ENCODE measurements around the gene SEPTIN10.

Gene SEPTIN10

GRCh38 chr2:109531221-109531620, 82.5 kb downstream of the SEPTIN10 start:
- no peak for DNase-seq (ENCODE audit: extremely low read depth, insufficient read length)

GRCh38 chr2:109530712-109531111, 83.1 kb downstream of the SEPTIN10 start:
- H3K4me3 ChIP-seq (replicated peaks; ENCODE audit: low read depth, low read length), result no peak overlapping the region
- H3K27me3 ChIP-seq (replicated peaks; ENCODE audit: control insufficient read depth, insufficient read depth, low read length), result no peaks in the 10 kb centered on the region
- TF ChIP-seq CTCF (IDR thresholded peaks at IDR 0.05; ENCODE audit: insufficient read depth, low read length, poor library complexity, severe bottlenecking), result no peak
- DNase-seq (ENCODE audit: extremely low read depth, insufficient read length), result no peak
- H3K36me3 ChIP-seq (ENCODE audit: control insufficient read depth, insufficient read depth, low read length), result no peaks in the 10 kb centered on the region

More at GRCh38 chr2:109531221-109531620, 82.5 kb downstream of the SEPTIN10 start:
- Histone ChIP-seq H3K36me3 (ENCODE audit: control insufficient read depth, insufficient read depth, low read length) (no peaks in the 10 kb centered on the region), H3K27me3 (replicated peaks; ENCODE audit: control insufficient read depth, insufficient read depth, low read length) (no peaks in the 10 kb centered on the region), H3K4me3 (replicated peaks; ENCODE audit: low read depth, low read length) (no peak overlapping the region)
- TF ChIP-seq CTCF (IDR thresholded peaks at IDR 0.05; ENCODE audit: insufficient read depth, low read length, poor library complexity, severe bottlenecking), result no peak

GRCh38 chr2:109529532-109530449, 84.0 kb downstream of the SEPTIN10 start:
- no peaks in the 10 kb centered on the region for H3K36me3 ChIP-seq (ENCODE audit: control insufficient read depth, insufficient read depth, low read length)
- H3K27me3 ChIP-seq (replicated peaks; ENCODE audit: control insufficient read depth, insufficient read depth, low read length), result no peaks in the 10 kb centered on the region
- no peak for TF ChIP-seq CTCF (IDR thresholded peaks at IDR 0.05; ENCODE audit: insufficient read depth, low read length, poor library complexity, severe bottlenecking)
- DNase-seq (ENCODE audit: extremely low read depth, insufficient read length), result no peak
- H3K4me3 ChIP-seq (replicated peaks; ENCODE audit: low read depth, low read length), result no peak overlapping the region

- H3K36me3 ChIP-seq (ENCODE audit: control insufficient read depth, insufficient read depth, low read length), result no peaks in the 10 kb centered on the region
- no peaks in the 10 kb centered on the region for H3K27me3 ChIP-seq (replicated peaks; ENCODE audit: control insufficient read depth, insufficient read depth, low read length)
- no peak for DNase-seq (ENCODE audit: extremely low read depth, insufficient read length)
- H3K4me3 ChIP-seq (replicated peaks; ENCODE audit: low read depth, low read length), result no peak overlapping the region
- no peak for TF ChIP-seq CTCF (IDR thresholded peaks at IDR 0.05; ENCODE audit: insufficient read depth, low read length, poor library complexity, severe bottlenecking)
These were observed 84.8 kb downstream of the SEPTIN10 start for GRCh38 chr2:109528811-109529501.

- no peak for TF ChIP-seq CTCF (IDR thresholded peaks at IDR 0.05; ENCODE audit: insufficient read depth, low read length, poor library complexity, severe bottlenecking)
- no peak for DNase-seq (ENCODE audit: extremely low read depth, insufficient read length)
- no peak overlapping the region for H3K4me3 ChIP-seq (replicated peaks; ENCODE audit: low read depth, low read length)
- no peaks in the 10 kb centered on the region for H3K36me3 ChIP-seq (ENCODE audit: control insufficient read depth, insufficient read depth, low read length)
- H3K27me3 ChIP-seq (replicated peaks; ENCODE audit: control insufficient read depth, insufficient read depth, low read length), result no peaks in the 10 kb centered on the region
These were observed 85.7 kb downstream of the SEPTIN10 start for GRCh38 chr2:109527846-109528705.

Measured in GM06990 (cell line).